Kidney (tissue), 14 donors: ENCODE results near the gene OR8B4. TPM values are rescaled to one million over a fixed set of nuclear protein-coding genes. Genes with fewer than 3 reads are reported as not detected.
"Not testable (repeated sequence)": the region's sequence is repeated elsewhere in the genome, so short reads cannot be mapped to it uniquely, and the experiment has no call there.

Experiments
- DNase-seq, 5 donors: peaks; one replicate each; pipeline ENCODE4 v3.0.0-alpha.2; 2013 to 2020
- FAIRE-seq: peaks from 2 replicates; lab custom pipeline; 2012; peaks lifted over from hg19 to GRCh38; lab: Jason Lieb, UNC
- H3K27ac ChIP-seq, 2 donors: one replicate each; pipeline ENCODE4 v1.7.0; 2013; ENCODE audit warnings: low read depth in 2 of 2, low read length in 2 of 2, inconsistent platforms in 1 of 2
- H3K27me3 ChIP-seq: one replicate; pipeline ENCODE4 v1.7.1; 2013; ENCODE audit warnings: low read length, inconsistent platforms; ENCODE audit not compliant: control insufficient read depth, insufficient read depth
- H3K36me3 ChIP-seq, 3 donors: one replicate each; pipeline versions ENCODE4 v1.7.0 to v1.7.1; 2013; ENCODE audit warnings: low read length in 3 of 3, control low read depth in 1 of 3, inconsistent platforms in 1 of 3; ENCODE audit not compliant: insufficient read depth in 3 of 3, control insufficient read depth in 2 of 3
- H3K4me1 ChIP-seq, 3 donors: one replicate each; pipeline versions ENCODE4 v1.7.0 to v1.7.1; 2013; ENCODE audit warnings: low read length in 3 of 3, inconsistent platforms in 1 of 3, low read depth in 1 of 3; ENCODE audit not compliant: control insufficient read depth in 2 of 3, insufficient read depth in 2 of 3
- H3K4me3 ChIP-seq, 3 donors: one replicate each; pipeline versions ENCODE4 v1.7.0 to v1.8.1; 2013; ENCODE audit warnings: low read length in 3 of 3, control low read depth in 1 of 3, inconsistent platforms in 1 of 3
- H3K9ac ChIP-seq, 3 donors: one replicate each; pipeline versions ENCODE4 v1.7.0 to v1.7.1; 2013; ENCODE audit warnings: low read length in 3 of 3, control low read depth in 1 of 3, inconsistent platforms in 1 of 3
- H3K9me3 ChIP-seq, 3 donors: one replicate each; pipeline versions ENCODE4 v1.7.0 to v1.7.1; 2013; ENCODE audit warnings: low read length in 3 of 3, control low read depth in 1 of 3, inconsistent platforms in 1 of 3; ENCODE audit not compliant: control insufficient read depth in 2 of 3, insufficient read depth in 1 of 3
- CTCF ChIP-seq: IDR thresholded peaks from 3 replicates; pipeline ENCODE4 v1.5.1; 2012; ENCODE audit warnings: mild to moderate bottlenecking, moderate library complexity, borderline replicate concordance; ENCODE audit not compliant: insufficient read depth; ENCODE audit errors: extremely low read depth
- intact Hi-C: fragments of 100-400 bp; cut with DNase I; formaldehyde crosslinking; loops from one replicate; pipeline ENCODE4 v1.11.1; 2022
- polyA plus RNA-seq: library from polyadenylated mRNA; stranded (reverse); fragments of 350-450 nt; fragmentation: Illumina TruSeq; extraction: RNeasy Lipid Tissue Mini Kit (QIAGEN cat#74804); gene quantifications from one replicate; pipeline ENCODE4 v1.2.3, GENCODE V29; 2014; ENCODE audit warnings: low read depth, low replicate concordance; ENCODE audit not compliant: insufficient read depth
- total RNA-seq: library from RNA; stranded (reverse); fragmentation: NEBNext Ultra II Directional; extraction: Animal tissue kit (Norgen Biotek cat#: 25700); gene quantifications from one replicate; pipeline ENCODE4 v1.2.1, GENCODE V29; 2021
- donor health status: control.
- donor health status: control.
- donor health status: control.
- donor health status: control.
- donor health status: control.
- donor health status: DM: yes; HTN: yes; CAD: no.
- donor health status: Normal renal cell carcinoma (clear cell type).

OR8B4 gene
- total and polyA plus RNA-seq, 2 donors from 2014 or later = not detected

- Histone ChIP-seq H3K36me3 (no peaks in the 10 kb centered on the region), H3K27ac (no peak overlapping the region), H3K9ac (no peak overlapping the region), H3K27me3 (no peaks in the 10 kb centered on the region), H3K4me1 (no peaks in the 10 kb centered on the region), H3K4me3 (no peak overlapping the region), H3K9me3 (no peaks in the 10 kb centered on the region)
- no peak for TF ChIP-seq CTCF
- intact Hi-C loops = no loop called here
- DNase-seq = no peak
- FAIRE-seq = no peak
These were observed 39.3 kb upstream of the OR8B4 start for GRCh38 chr11:124463990-124464389.

- Histone ChIP-seq H3K4me3 (no peak overlapping the region), H3K9me3 (no peaks in the 10 kb centered on the region), H3K4me1 (no peaks in the 10 kb centered on the region), H3K27ac (no peak overlapping the region), H3K27me3 (no peaks in the 10 kb centered on the region), H3K9ac (no peak overlapping the region), H3K36me3 (no peaks in the 10 kb centered on the region)
- no peak for TF ChIP-seq CTCF
- no peak for FAIRE-seq
- DNase-seq = no peak
- intact Hi-C loops = no loop called here
These were observed 38.7 kb upstream of the OR8B4 start for GRCh38 chr11:124463324-124463723.

GRCh38 chr11:124460459-124460858 is 35.8 kb upstream of the OR8B4 start:
- DNase-seq (no peak), FAIRE-seq (no peak)
- intact Hi-C loops = no loop called here
- no peak for TF ChIP-seq CTCF
- no peaks in the 10 kb centered on the region for H3K27me3 ChIP-seq
- no peak overlapping the region for H3K27ac ChIP-seq
- no peaks in the 10 kb centered on the region for H3K4me1 ChIP-seq
- no peaks in the 10 kb centered on the region for H3K36me3 ChIP-seq
- H3K4me3 ChIP-seq = no peak overlapping the region
- no peaks in the 10 kb centered on the region for H3K9me3 ChIP-seq
- no peak overlapping the region for H3K9ac ChIP-seq

GRCh38 chr11:124459379-124459778 is 34.7 kb upstream of the OR8B4 start:
- H3K9ac ChIP-seq, FAIRE-seq, H3K4me1 ChIP-seq, H3K36me3 ChIP-seq, H3K9me3 ChIP-seq, H3K27ac ChIP-seq, H3K27me3 ChIP-seq, H3K4me3 ChIP-seq, intact Hi-C loops, DNase-seq: not testable (repeated sequence)
